Naive B cell (primary cell): ENCODE data around the gene MZF1. TPM values are rescaled to one million over a fixed set of nuclear protein-coding genes. Genes with fewer than 3 reads are reported as not detected.
A peak's percentile ranks its signal among the peaks of the same experiment; 100 is the strongest.

ENCODE experiments used
- ATAC-seq, 2 donors: fragments of 150-1000 bp; cut with Tn5 transposase; 2 replicates each; pipeline ENCODE4 v1.10.0; 2021; ENCODE audit warnings: low read depth in 2 of 2, mild to moderate bottlenecking in 2 of 2, moderate library complexity in 2 of 2
- DNase-seq: peaks from one replicate; pipeline ENCODE4 v3.0.0; 2022
- H3K27ac Mint-ChIP-seq, 6 donors: one replicate each; pipeline ENCODE4 v1.8.0; 2020 to 2022; ENCODE audit warnings: mild to moderate bottlenecking in 6 of 6, mixed read lengths in 6 of 6, moderate library complexity in 5 of 6, inconsistent platforms in 2 of 6
- H3K27me3 Mint-ChIP-seq, 3 donors: one replicate each; pipeline ENCODE4 v1.8.0; 2021 to 2022; ENCODE audit warnings: mixed read lengths in 3 of 3, mild to moderate bottlenecking in 1 of 3
- H3K36me3 Mint-ChIP-seq, 2 donors: one replicate each; pipeline ENCODE4 v1.8.0; 2020 to 2022; ENCODE audit warnings: mixed read lengths in 2 of 2, inconsistent platforms in 1 of 2, mild to moderate bottlenecking in 1 of 2
- H3K4me1 Mint-ChIP-seq, 3 donors: one replicate each; pipeline ENCODE4 v1.8.0; 2020 to 2022; ENCODE audit warnings: mixed read lengths in 3 of 3, inconsistent platforms in 1 of 3, mild to moderate bottlenecking in 1 of 3, moderate library complexity in 1 of 3
- H3K4me3 Mint-ChIP-seq, 8 donors: one replicate each; pipeline ENCODE4 v1.8.0; 2020 to 2022; ENCODE audit warnings: mild to moderate bottlenecking in 8 of 8, mixed read lengths in 8 of 8, moderate library complexity in 8 of 8, inconsistent platforms in 2 of 8
- H3K9me3 Mint-ChIP-seq, 7 donors: one replicate each; pipeline ENCODE4 v1.8.0; 2020 to 2022; ENCODE audit warnings: mixed read lengths in 7 of 7, mild to moderate bottlenecking in 5 of 7, inconsistent platforms in 2 of 7, moderate library complexity in 1 of 7
- polyA plus RNA-seq, 6 donors: library from polyadenylated mRNA; unstranded; fragments of 300-500 nt; fragmentation: Illumina TruSeq; gene quantifications; one replicate each; pipeline ENCODE4 v1.2.3, GENCODE V29; 2021; ENCODE audit warnings: low read depth in 6 of 6

The MZF1 gene
- polyA plus RNA-seq, 6 donors from 2014 or later = 6.6 to 14.8 (median 9.3) TPM

GRCh38 chr19:58535857-58536256 is 37.3 kb downstream of the MZF1 start:
- Mint-ChIP-seq H3K9me3 (peaks cover 0 to 2% (median 0%) of the 10 kb centered on the region in 7 donors), H3K4me1 (peaks cover 24 to 32% (median 25%) of the 10 kb centered on the region in 3 donors), H3K27ac (no peak overlapping the region), H3K27me3 (peaks cover 0 to 22% (median 14%) of the 10 kb centered on the region in 3 donors), H3K36me3 (no peaks in the 10 kb centered on the region), H3K4me3 (peak overlapping the region in 1 of 8 donors; percentile 19)
- DNase-seq = no peak
- no peak for ATAC-seq

GRCh38 chr19:58531034-58531840 is 41.9 kb downstream of the MZF1 start:
- H3K4me3 Mint-ChIP-seq = peak overlapping the region in 6 of 8 donors; percentile 7 to 78 (median 45)
- DNase-seq (no peak), ATAC-seq (peak; percentile 65 to 81)
- H3K36me3 Mint-ChIP-seq = no peaks in the 10 kb centered on the region
- no peaks in the 10 kb centered on the region for H3K9me3 Mint-ChIP-seq
- H3K27me3 Mint-ChIP-seq = no peaks in the 10 kb centered on the region
- H3K4me1 Mint-ChIP-seq = peaks cover 14 to 18% (median 16%) of the 10 kb centered on the region in 3 donors
- H3K27ac Mint-ChIP-seq = peak overlapping the region in 4 of 6 donors; percentile 35 to 90 (median 70)

GRCh38 chr19:58529405-58529804 is 43.7 kb downstream of the MZF1 start:
- Mint-ChIP-seq H3K4me3 (no peak overlapping the region), H3K27ac (no peak overlapping the region), H3K36me3 (no peaks in the 10 kb centered on the region), H3K27me3 (no peaks in the 10 kb centered on the region), H3K4me1 (peaks cover 14 to 18% (median 16%) of the 10 kb centered on the region in 3 donors), H3K9me3 (no peaks in the 10 kb centered on the region)
- ATAC-seq = no peak
- DNase-seq = no peak

GRCh38 chr19:58522709-58523108 is 50.4 kb downstream of the MZF1 start:
- ATAC-seq (no peak), DNase-seq (no peak)
- H3K27me3 Mint-ChIP-seq = no peaks in the 10 kb centered on the region
- H3K36me3 Mint-ChIP-seq = no peaks in the 10 kb centered on the region
- H3K27ac Mint-ChIP-seq = peak overlapping the region in 1 of 6 donors; percentile 38
- peaks cover 27 to 29% (median 28%) of the 10 kb centered on the region in 3 donors for H3K4me1 Mint-ChIP-seq
- H3K4me3 Mint-ChIP-seq = peak overlapping the region in 1 of 8 donors; percentile 9
- peaks cover 0 to 4% (median 0%) of the 10 kb centered on the region in 7 donors for H3K9me3 Mint-ChIP-seq

- H3K4me3 Mint-ChIP-seq = peak overlapping the region in 3 of 8 donors; percentile 32 to 63 (median 40)
- peaks cover 27 to 35% (median 32%) of the 10 kb centered on the region in 3 donors for H3K4me1 Mint-ChIP-seq
- H3K9me3 Mint-ChIP-seq = peaks cover 0 to 4% (median 0%) of the 10 kb centered on the region in 7 donors
- peak overlapping the region in 2 of 6 donors; percentile 16 to 77 for H3K27ac Mint-ChIP-seq
- DNase-seq (no peak), ATAC-seq (no peak)
- H3K27me3 Mint-ChIP-seq = no peaks in the 10 kb centered on the region
- H3K36me3 Mint-ChIP-seq = no peaks in the 10 kb centered on the region
These were observed 51.5 kb downstream of the MZF1 start for GRCh38 chr19:58521651-58522050.

- Mint-ChIP-seq H3K4me3 (peak overlapping the region; percentile 91 to 100 (median 97)), H3K36me3 (no peaks in the 10 kb centered on the region), H3K9me3 (peaks cover 0 to 4% (median 0%) of the 10 kb centered on the region in 7 donors), H3K27me3 (no peaks in the 10 kb centered on the region), H3K4me1 (peaks cover 34 to 44% (median 42%) of the 10 kb centered on the region in 3 donors), H3K27ac (peak overlapping the region; percentile 98 to 99 (median 99))
- DNase-seq (no peak), ATAC-seq (no peak)
These were observed 52.9 kb downstream of the MZF1 start for GRCh38 chr19:58520257-58520599.

- peak within 1 kb of the TSS; percentile 98 to 99 (median 99) for H3K27ac Mint-ChIP-seq
- H3K27me3 Mint-ChIP-seq = no peaks in the 10 kb centered on the region
- ATAC-seq = peak; percentile 79
- H3K36me3 Mint-ChIP-seq = no peaks in the 10 kb centered on the region
- peak within 1 kb of the TSS; percentile 91 to 100 (median 97) for H3K4me3 Mint-ChIP-seq
- H3K9me3 Mint-ChIP-seq = peaks cover 0 to 4% (median 0%) of the 10 kb centered on the region in 7 donors
- H3K4me1 Mint-ChIP-seq = peaks cover 37 to 49% (median 47%) of the 10 kb centered on the region in 3 donors
- DNase-seq = peak; percentile 93
These were observed 53.5 kb downstream of the MZF1 start, which contains the start of gene ZBTB45 for GRCh38 chr19:58519355-58520256. Gene ZBTB45, minus strand, starts transcription at chr19:58519810. Its CDS starts 2,137 bp downstream, at chr19:58517673.

GRCh38 chr19:58519087-58519354 is 54.1 kb downstream of the MZF1 start:
- Mint-ChIP-seq H3K9me3 (peaks cover 0 to 4% (median 0%) of the 10 kb centered on the region in 7 donors), H3K36me3 (no peaks in the 10 kb centered on the region), H3K4me3 (peak overlapping the region; percentile 91 to 100 (median 97)), H3K27me3 (no peaks in the 10 kb centered on the region), H3K27ac (peak overlapping the region; percentile 98 to 99 (median 99)), H3K4me1 (peaks cover 42 to 54% (median 52%) of the 10 kb centered on the region in 3 donors)
- ATAC-seq = peak; percentile 4
- DNase-seq = peak; percentile 29

GRCh38 chr19:58518256-58519086 is 54.7 kb downstream of the MZF1 start:
- Mint-ChIP-seq H3K4me3 (peak overlapping the region; percentile 91 to 100 (median 97)), H3K36me3 (no peaks in the 10 kb centered on the region), H3K27ac (peak overlapping the region; percentile 98 to 99 (median 99)), H3K9me3 (peaks cover 0 to 4% (median 0%) of the 10 kb centered on the region in 7 donors), H3K27me3 (no peaks in the 10 kb centered on the region), H3K4me1 (peaks cover 47 to 58% (median 56%) of the 10 kb centered on the region in 3 donors)
- ATAC-seq (no peak), DNase-seq (no peak)

- H3K27me3 Mint-ChIP-seq = no peaks in the 10 kb centered on the region
- H3K27ac Mint-ChIP-seq = no peak overlapping the region
- ATAC-seq = no peak
- H3K36me3 Mint-ChIP-seq = no peaks in the 10 kb centered on the region
- H3K4me3 Mint-ChIP-seq = peak overlapping the region in 5 of 8 donors; percentile 16 to 100 (median 86)
- peaks cover 0 to 4% (median 0%) of the 10 kb centered on the region in 7 donors for H3K9me3 Mint-ChIP-seq
- peaks cover 47 to 71% (median 56%) of the 10 kb centered on the region in 3 donors for H3K4me1 Mint-ChIP-seq
- DNase-seq = no peak
These were observed 55.9 kb downstream of the MZF1 start for GRCh38 chr19:58516964-58517833.

- H3K9me3 Mint-ChIP-seq = peaks cover 0 to 4% (median 0%) of the 10 kb centered on the region in 7 donors
- no peaks in the 10 kb centered on the region for H3K27me3 Mint-ChIP-seq
- DNase-seq (no peak), ATAC-seq (no peak)
- H3K4me1 Mint-ChIP-seq = peaks cover 50 to 72% (median 56%) of the 10 kb centered on the region in 3 donors
- H3K27ac Mint-ChIP-seq = peak overlapping the region in 1 of 6 donors; percentile 87
- peak overlapping the region in 4 of 8 donors; percentile 47 to 83 (median 55) for H3K4me3 Mint-ChIP-seq
- no peaks in the 10 kb centered on the region for H3K36me3 Mint-ChIP-seq
These were observed 56.8 kb downstream of the MZF1 start for GRCh38 chr19:58516246-58516836.
